Liver (tissue), 9 donors: ENCODE data around the gene PHTF2. TPM values are rescaled to one million over a fixed set of nuclear protein-coding genes. Genes with fewer than 3 reads are reported as not detected.

Source experiments
- DNase-seq: peaks from one replicate; pipeline ENCODE4 v3.0.0-alpha.2; 2017; ENCODE audit warnings: low spot score
- H3K27ac ChIP-seq, 2 donors: one replicate each; pipeline ENCODE4 v1.7.0; 2013; ENCODE audit warnings: inconsistent platforms in 2 of 2, low read length in 2 of 2, control low read depth in 1 of 2, low read depth in 1 of 2, mild to moderate bottlenecking in 1 of 2
- H3K27me3 ChIP-seq, 4 donors: one replicate each; pipeline versions ENCODE4 v1.6.1 to v1.7.0; 2013; ENCODE audit warnings: low read length in 3 of 4, inconsistent platforms in 1 of 4, mild to moderate bottlenecking in 1 of 4, moderate library complexity in 1 of 4; ENCODE audit not compliant: control insufficient read depth in 4 of 4, insufficient read depth in 4 of 4
- H3K36me3 ChIP-seq, 4 donors: one replicate each; pipeline versions ENCODE4 v1.6.1 to v1.7.0; 2013; ENCODE audit warnings: low read length in 3 of 4, mild to moderate bottlenecking in 3 of 4, low read depth in 1 of 4, moderate library complexity in 1 of 4; ENCODE audit not compliant: control insufficient read depth in 4 of 4, insufficient read depth in 3 of 4
- H3K4me1 ChIP-seq, 4 donors: one replicate each; pipeline versions ENCODE4 v1.6.1 to v1.7.0; 2013; ENCODE audit warnings: low read length in 3 of 4, mild to moderate bottlenecking in 3 of 4, moderate library complexity in 1 of 4; ENCODE audit not compliant: control insufficient read depth in 4 of 4, insufficient read depth in 4 of 4
- H3K4me3 ChIP-seq, 3 donors: one replicate each; pipeline versions ENCODE4 v1.6.1 to v1.7.0; 2013; ENCODE audit warnings: low read length in 3 of 3, control low read depth in 1 of 3, low read depth in 1 of 3, mild to moderate bottlenecking in 1 of 3
- H3K9ac ChIP-seq, 2 donors: one replicate each; pipeline ENCODE4 v1.7.0; 2013; ENCODE audit warnings: low read length in 2 of 2, mild to moderate bottlenecking in 2 of 2, moderate library complexity in 2 of 2, control low read depth in 1 of 2, low read depth in 1 of 2
- H3K9me3 ChIP-seq, 4 donors: one replicate each; pipeline versions ENCODE4 v1.6.1 to v1.7.0; 2013; ENCODE audit warnings: low read length in 3 of 4; ENCODE audit not compliant: control insufficient read depth in 4 of 4
- ATF3 ChIP-seq: IDR thresholded peaks from 2 replicates; pipeline ENCODE4 v1.6.1; 2016; ENCODE audit warnings: antibody characterized with exemption
- CTCF ChIP-seq: fragments of 150-350 bp; IDR thresholded peaks from 2 replicates; pipeline ENCODE4 v1.5.1; 2017; ENCODE audit warnings: improper control_type of control experiment, low read depth, low read length; ENCODE audit not compliant: missing input control
- EGR1 ChIP-seq, 2 donors: IDR thresholded peaks; 2 replicates each; pipeline ENCODE4 v1.6.1; 2016 to 2018; ENCODE audit warnings: antibody characterized with exemption in 2 of 2, low read depth in 2 of 2
- FOXA1 ChIP-seq: IDR thresholded peaks from 2 replicates; pipeline ENCODE4 v1.6.1; 2016; ENCODE audit warnings: antibody characterized with exemption
- FOXA2 ChIP-seq: IDR thresholded peaks from 2 replicates; pipeline ENCODE4 v1.6.1; 2016; ENCODE audit warnings: antibody characterized with exemption
- GABPA ChIP-seq, 2 donors: IDR thresholded peaks in 1 of 2; conservative IDR thresholded peaks in 1 of 2; 2 replicates each; pipeline ENCODE4 v1.6.1; 2016; ENCODE audit warnings: antibody characterized with exemption in 2 of 2, mild to moderate bottlenecking in 1 of 2, moderate library complexity in 1 of 2
- HNF4A ChIP-seq, 2 donors: conservative IDR thresholded peaks; 2 replicates each; pipeline ENCODE4 v1.6.1; 2016; ENCODE audit warnings: antibody characterized with exemption in 2 of 2, mild to moderate bottlenecking in 2 of 2
- HNF4G ChIP-seq: IDR thresholded peaks from 2 replicates; pipeline ENCODE4 v1.6.1; 2016; ENCODE audit warnings: antibody characterized with exemption
- JUND ChIP-seq, 2 donors: IDR thresholded peaks; 2 replicates each; pipeline ENCODE4 v1.6.1; 2016; ENCODE audit warnings: antibody characterized with exemption in 2 of 2
- MAX ChIP-seq: IDR thresholded peaks from 2 replicates; pipeline ENCODE4 v1.6.1; 2016; ENCODE audit warnings: antibody characterized with exemption
- NR2F2 ChIP-seq: IDR thresholded peaks from 2 replicates; pipeline ENCODE4 v1.6.1; 2016; ENCODE audit warnings: antibody characterized with exemption
- RAD21 ChIP-seq, 2 donors: IDR thresholded peaks; 2 replicates each; pipeline ENCODE4 v1.6.1; 2016; ENCODE audit warnings: antibody characterized with exemption in 2 of 2, mild to moderate bottlenecking in 2 of 2
- REST ChIP-seq: IDR thresholded peaks from 2 replicates; pipeline ENCODE4 v1.6.1; 2016; ENCODE audit warnings: antibody characterized with exemption, mild to moderate bottlenecking
- RXRA ChIP-seq, 2 donors: IDR thresholded peaks; 2 replicates each; pipeline ENCODE4 v1.6.1; 2017 to 2018; ENCODE audit warnings: antibody characterized with exemption in 2 of 2, mild to moderate bottlenecking in 1 of 2
- SP1 ChIP-seq: IDR thresholded peaks from 2 replicates; pipeline ENCODE4 v1.6.1; 2018; ENCODE audit warnings: antibody characterized with exemption, mild to moderate bottlenecking
- TAF1 ChIP-seq: conservative IDR thresholded peaks from 2 replicates; pipeline ENCODE4 v1.6.1; 2016; ENCODE audit warnings: antibody characterized with exemption, mild to moderate bottlenecking
- YY1 ChIP-seq: IDR thresholded peaks from 2 replicates; pipeline ENCODE4 v1.6.1; 2016; ENCODE audit warnings: antibody characterized with exemption, mild to moderate bottlenecking
- ZBTB33 ChIP-seq: IDR thresholded peaks from 2 replicates; pipeline ENCODE4 v1.6.1; 2016; ENCODE audit warnings: antibody characterized with exemption
- WGBS: extraction: QIAGEN DNeasy Blood & Tissue Kit; methylation state at CpG from one replicate; pipeline ENCODE4 v1.1.7; 2013; 5-methylcytosine and 5-hydroxymethylcytosine counted together
- polyA plus RNA-seq, 2 donors: library from polyadenylated mRNA; stranded (reverse) in 1 of 2; unstranded in 1 of 2; fragments of 200-250 nt in 1 of 2; fragments of >200 nt in 1 of 2; fragmentation: Nextera tagmentation in 1 of 2; extraction: Ambion mirVana in 1 of 2; gene quantifications; one replicate each; pipeline versions ENCODE4 v1.2.1 to v1.2.3, GENCODE V29; 2013 to 2015
- total RNA-seq, 2 donors: library from RNA; depleted of rRNA; stranded (reverse); fragments of >200 nt; gene quantifications; one replicate each; pipeline ENCODE4 v1.2.3, GENCODE V29; 2014
- donor health status: healthy.
- donor health status: healthy.
- donor health status: healthy.
- donor health status: healthy.
- donor health status: healthy.

Gene PHTF2
- total and polyA plus RNA-seq, 4 donors = 2.2 to 7.3 (median 4.7) TPM

GRCh38 chr7:77894574-77895091 lies 96.1 kb downstream of the PHTF2 start:
- TF ChIP-seq EGR1 (IDR thresholded peaks at IDR 0.05; ENCODE audit: low read depth in 2 of 2) (no peak), HNF4A (conservative IDR thresholded peaks at IDR 0.05) (no peak), RAD21 (IDR thresholded peaks at IDR 0.05) (no peak), TAF1 (no peak)
- H3K4me1 ChIP-seq = no peaks in the 10 kb centered on the region
- DNase-seq = no peak
- no peak overlapping the region for H3K4me3 ChIP-seq
- 90% methylated on average over 2 of the region's 2 CpGs for WGBS
- H3K27me3 ChIP-seq = no peaks in the 10 kb centered on the region
- H3K36me3 ChIP-seq = no peaks in the 10 kb centered on the region
- no peak overlapping the region for H3K9ac ChIP-seq
- H3K27ac ChIP-seq = no peak overlapping the region
- H3K9me3 ChIP-seq = no peaks in the 10 kb centered on the region

- WGBS = 95% methylated on average over 3 of the region's 3 CpGs
- Histone ChIP-seq H3K27me3 (no peaks in the 10 kb centered on the region), H3K9ac (no peak overlapping the region), H3K4me3 (no peak overlapping the region), H3K4me1 (no peaks in the 10 kb centered on the region), H3K36me3 (no peaks in the 10 kb centered on the region), H3K27ac (no peak overlapping the region), H3K9me3 (no peaks in the 10 kb centered on the region)
- TF ChIP-seq JUND (IDR thresholded peaks at IDR 0.05) (no peak), SP1 (no peak), EGR1 (IDR thresholded peaks at IDR 0.05; ENCODE audit: low read depth in 2 of 2) (no peak), TAF1 (no peak), MAX (no peak), YY1 (no peak), GABPA (IDR thresholded peaks at IDR 0.05 in 1 of 2, conservative IDR thresholded peaks at IDR 0.05 in 1 of 2) (no peak), HNF4G (no peak), RAD21 (IDR thresholded peaks at IDR 0.05) (no peak), ZBTB33 (no peak), CTCF (no peak), RXRA (IDR thresholded peaks at IDR 0.05) (no peak), NR2F2 (no peak), FOXA1 (no peak), FOXA2 (no peak), REST (no peak), HNF4A (conservative IDR thresholded peaks at IDR 0.05) (no peak), ATF3 (no peak)
- no peak for DNase-seq
Measured at GRCh38 chr7:77895905-77896304, 97.3 kb downstream of the PHTF2 start.
